Effector memory CD4-positive, alpha-beta T cell (primary cell): Measurements from ENCODE around the gene CGB5.
"Not testable (repeated sequence)": the region's sequence is repeated elsewhere in the genome, so short reads cannot be mapped to it uniquely, and the experiment has no call there.

Experiments
- DNase-seq, 3 donors: peaks; one replicate each; pipeline ENCODE4 v3.0.0-alpha.2; 2020
- H3K27ac ChIP-seq: 2 replicates; pipeline ENCODE4 v1.7.0; 2013; ENCODE audit warnings: mild to moderate bottlenecking, low read length, moderate library complexity; ENCODE audit not compliant: insufficient read depth, poor library complexity, severe bottlenecking
- H3K27me3 ChIP-seq: replicated peaks from 2 replicates; pipeline ENCODE4 v1.7.0; 2013; ENCODE audit warnings: mild to moderate bottlenecking, low read length; ENCODE audit not compliant: insufficient read depth, control insufficient read depth, poor library complexity, severe bottlenecking
- H3K36me3 ChIP-seq: 2 replicates; pipeline ENCODE4 v1.7.0; 2013; ENCODE audit warnings: mild to moderate bottlenecking, low read length, moderate library complexity; ENCODE audit not compliant: control insufficient read depth, insufficient read depth
- H3K4me1 ChIP-seq: 2 replicates; pipeline ENCODE4 v1.7.0; 2013; ENCODE audit warnings: low read length, mild to moderate bottlenecking; ENCODE audit not compliant: control insufficient read depth, insufficient read depth, poor library complexity, severe bottlenecking
- H3K4me3 ChIP-seq: 2 replicates; pipeline ENCODE4 v1.7.0; 2013; ENCODE audit warnings: low read length, low read depth, mild to moderate bottlenecking; ENCODE audit not compliant: insufficient read depth, poor library complexity, severe bottlenecking
- H3K9me3 ChIP-seq: 2 replicates; pipeline ENCODE4 v1.7.0; 2013; ENCODE audit warnings: mild to moderate bottlenecking, low read length, moderate library complexity; ENCODE audit not compliant: control insufficient read depth

The CGB5 gene

GRCh38 chr19:49020931-49021895 lies 22.4 kb upstream of the CGB5 start:
- no peaks in the 10 kb centered on the region for H3K9me3 ChIP-seq
- no peak for DNase-seq
- no peaks in the 10 kb centered on the region for H3K36me3 ChIP-seq
- peaks cover 13% of the 10 kb centered on the region for H3K4me1 ChIP-seq
- no peak overlapping the region for H3K27ac ChIP-seq
- no peaks in the 10 kb centered on the region for H3K27me3 ChIP-seq
- H3K4me3 ChIP-seq = no peak overlapping the region

GRCh38 chr19:49022116-49022515 lies 21.5 kb upstream of the CGB5 start:
- H3K27me3 ChIP-seq = no peaks in the 10 kb centered on the region
- H3K4me1 ChIP-seq = peaks cover 12% of the 10 kb centered on the region
- no peak for DNase-seq
- no peaks in the 10 kb centered on the region for H3K36me3 ChIP-seq
- H3K4me3 ChIP-seq = no peak overlapping the region
- no peak overlapping the region for H3K27ac ChIP-seq
- no peaks in the 10 kb centered on the region for H3K9me3 ChIP-seq

GRCh38 chr19:49024233-49024632 lies 19.4 kb upstream of the CGB5 start, which contains the start of gene CGB3:
TSS of gene CGB3 (minus strand) at chr19:49024333. CDS start at chr19:49023971, 362 bp downstream.
- not testable (repeated sequence) for H3K36me3 ChIP-seq, H3K4me3 ChIP-seq

GRCh38 chr19:49025088-49025487 lies 18.6 kb upstream of the CGB5 start:
- not testable (repeated sequence) for H3K27ac ChIP-seq, H3K9me3 ChIP-seq, H3K4me3 ChIP-seq, DNase-seq, H3K4me1 ChIP-seq, H3K36me3 ChIP-seq, H3K27me3 ChIP-seq

More at GRCh38 chr19:49024233-49024632, 19.4 kb upstream of the CGB5 start, which contains the start of gene CGB3:
- H3K27ac ChIP-seq, H3K9me3 ChIP-seq, H3K4me1 ChIP-seq, DNase-seq, H3K27me3 ChIP-seq: not testable (repeated sequence)

- H3K27me3 ChIP-seq, DNase-seq: not testable (repeated sequence)
These were observed 18.0 kb upstream of the CGB5 start for GRCh38 chr19:49025599-49025998.

GRCh38 chr19:49028686-49029085 lies 15.0 kb upstream of the CGB5 start:
- not testable (repeated sequence) for H3K27ac ChIP-seq, DNase-seq, H3K9me3 ChIP-seq

More at GRCh38 chr19:49025599-49025998, 18.0 kb upstream of the CGB5 start:
- H3K9me3 ChIP-seq, H3K4me3 ChIP-seq, H3K27ac ChIP-seq, H3K4me1 ChIP-seq, H3K36me3 ChIP-seq: not testable (repeated sequence)

GRCh38 chr19:49029749-49030148 lies 13.9 kb upstream of the CGB5 start:
- DNase-seq, H3K36me3 ChIP-seq, H3K27ac ChIP-seq, H3K9me3 ChIP-seq, H3K4me3 ChIP-seq, H3K27me3 ChIP-seq, H3K4me1 ChIP-seq: not testable (repeated sequence)

More at GRCh38 chr19:49028686-49029085, 15.0 kb upstream of the CGB5 start:
- H3K4me3 ChIP-seq, H3K27me3 ChIP-seq, H3K4me1 ChIP-seq, H3K36me3 ChIP-seq: not testable (repeated sequence)

- H3K27ac ChIP-seq, H3K27me3 ChIP-seq, H3K9me3 ChIP-seq, H3K4me1 ChIP-seq, H3K4me3 ChIP-seq, H3K36me3 ChIP-seq, DNase-seq: not testable (repeated sequence)
These were observed 13.3 kb upstream of the CGB5 start for GRCh38 chr19:49030323-49030722.

- not testable (repeated sequence) for H3K9me3 ChIP-seq, H3K4me1 ChIP-seq, H3K27me3 ChIP-seq, H3K27ac ChIP-seq, H3K4me3 ChIP-seq, H3K36me3 ChIP-seq
- DNase-seq = peak in 2 of 3 donors; percentile 27 to 49
These were observed 11.9 kb upstream of the CGB5 start, which contains the start of gene CGB2 for GRCh38 chr19:49031642-49032301. TSS of gene CGB2 (plus strand) at chr19:49031890. CDS start at chr19:49032096, 206 bp downstream.

- H3K27ac ChIP-seq, H3K27me3 ChIP-seq, H3K36me3 ChIP-seq, H3K9me3 ChIP-seq, H3K4me1 ChIP-seq, H3K4me3 ChIP-seq: not testable (repeated sequence)
- peak in 1 of 3 donors; percentile 27 for DNase-seq
These were observed 6.8 kb upstream of the CGB5 start, which contains the start of gene CGB1 for GRCh38 chr19:49036815-49037214. TSS of gene CGB1 (minus strand) at chr19:49036895. CDS start at chr19:49036711, 184 bp downstream.
